Endothelial cell of umbilical vein (primary cell): ENCODE measurements around the gene RIPOR3.

Source experiments
- GATA2 ChIP-seq: IDR thresholded peaks from 2 replicates; pipeline ENCODE4 v1.7.0; 2011; ENCODE audit warnings: low read depth, mild to moderate bottlenecking, moderate library complexity, mixed read lengths, low read length; ENCODE audit not compliant: insufficient read length, insufficient read depth
- JUN ChIP-seq: IDR thresholded peaks from 2 replicates; pipeline ENCODE4 v1.6.1; 2011; ENCODE audit warnings: borderline replicate concordance, low read depth; ENCODE audit not compliant: insufficient read length, insufficient read depth
- MAX ChIP-seq: IDR thresholded peaks from 2 replicates; pipeline ENCODE4 v1.6.1; 2011; ENCODE audit not compliant: insufficient read depth, insufficient read length
- POLR2A ChIP-seq: IDR thresholded peaks from 2 replicates; pipeline ENCODE4 v1.6.1; 2012; ENCODE audit warnings: low read depth, mild to moderate bottlenecking, control low read depth, low read length
- POLR2AphosphoS5 ChIP-seq: IDR thresholded peaks from 2 replicates; pipeline ENCODE4 v1.6.1; 2012; ENCODE audit warnings: low read depth, mild to moderate bottlenecking, control low read depth, low read length, moderate library complexity; ENCODE audit not compliant: insufficient read depth
- TF ChIP-seq, protein P1 (sequence below), 2 donors: IDR thresholded peaks; 1 replicate in 1 of 2; 2 replicates in 1 of 2; pipeline ENCODE4 v1.5.1; 2011; ENCODE audit warnings: low read length in 2 of 2, mild to moderate bottlenecking in 2 of 2, moderate library complexity in 2 of 2, control low read depth in 1 of 2, inconsistent platforms in 1 of 2, low read depth in 1 of 2; ENCODE audit not compliant: insufficient read depth in 1 of 2; ENCODE audit errors: extremely low read depth in 1 of 2

GRCh38 chr20:50733644-50734349 lies 42.5 kb upstream of the RIPOR3 start:
- TF ChIP-seq, protein P1, sequence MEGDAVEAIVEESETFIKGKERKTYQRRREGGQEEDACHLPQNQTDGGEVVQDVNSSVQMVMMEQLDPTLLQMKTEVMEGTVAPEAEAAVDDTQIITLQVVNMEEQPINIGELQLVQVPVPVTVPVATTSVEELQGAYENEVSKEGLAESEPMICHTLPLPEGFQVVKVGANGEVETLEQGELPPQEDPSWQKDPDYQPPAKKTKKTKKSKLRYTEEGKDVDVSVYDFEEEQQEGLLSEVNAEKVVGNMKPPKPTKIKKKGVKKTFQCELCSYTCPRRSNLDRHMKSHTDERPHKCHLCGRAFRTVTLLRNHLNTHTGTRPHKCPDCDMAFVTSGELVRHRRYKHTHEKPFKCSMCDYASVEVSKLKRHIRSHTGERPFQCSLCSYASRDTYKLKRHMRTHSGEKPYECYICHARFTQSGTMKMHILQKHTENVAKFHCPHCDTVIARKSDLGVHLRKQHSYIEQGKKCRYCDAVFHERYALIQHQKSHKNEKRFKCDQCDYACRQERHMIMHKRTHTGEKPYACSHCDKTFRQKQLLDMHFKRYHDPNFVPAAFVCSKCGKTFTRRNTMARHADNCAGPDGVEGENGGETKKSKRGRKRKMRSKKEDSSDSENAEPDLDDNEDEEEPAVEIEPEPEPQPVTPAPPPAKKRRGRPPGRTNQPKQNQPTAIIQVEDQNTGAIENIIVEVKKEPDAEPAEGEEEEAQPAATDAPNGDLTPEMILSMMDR (IDR thresholded peaks at IDR 0.05; ENCODE audit: extremely low read depth in 1 of 2, insufficient read depth in 1 of 2, low read depth in 1 of 2, low read length in 2 of 2): no peak
- no peak for TF ChIP-seq MAX
- no peak for TF ChIP-seq POLR2A
- no peak for TF ChIP-seq GATA2
- no peak for TF ChIP-seq POLR2AphosphoS5
- no peak for TF ChIP-seq JUN
